OCI-LY3 (cell line): ENCODE results near the gene NDUFAB1.
"Not testable (repeated sequence)": the region's sequence is repeated elsewhere in the genome, so short reads cannot be mapped to it uniquely, and the experiment has no call there.

Experiments used
- EZH2phosphoT487 ChIP-seq: fragments of 200-600 bp; shearing (Covaris generic); IDR thresholded peaks from 2 replicates; pipeline ENCODE4 v1.6.1; 2018; ENCODE audit warnings: antibody characterized with exemption, mixed run types, low read depth
- TF ChIP-seq, protein P1 (sequence below): fragments of 200-600, 300-600 bp; sonication (generic); IDR thresholded peaks from 2 replicates; pipeline ENCODE4 v1.5.1; 2014; ENCODE audit warnings: antibody characterized with exemption, low read length, low read depth

DNA sequence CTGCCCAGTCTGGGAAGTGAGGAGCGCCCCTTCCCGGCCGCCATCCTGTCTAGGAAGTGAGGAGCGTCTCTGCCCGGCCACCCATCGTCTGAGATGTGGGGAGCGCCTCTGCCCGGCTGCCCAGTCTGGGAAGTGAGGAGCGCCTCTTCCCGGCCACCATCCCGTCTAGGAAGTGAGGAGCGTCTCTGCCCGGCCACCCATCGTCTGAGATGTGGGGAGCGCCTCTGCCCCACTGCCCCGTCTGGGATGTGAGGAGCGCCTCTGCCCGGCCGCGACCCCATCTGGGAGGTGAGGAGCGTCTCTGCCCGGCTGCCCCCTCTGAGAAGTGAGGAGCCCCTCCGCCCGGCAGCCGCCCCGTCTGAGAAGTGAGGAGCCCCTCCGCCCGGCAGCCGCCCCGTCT lies 12.8 kb downstream of the NDUFAB1 start:
- TF ChIP-seq, protein P1, sequence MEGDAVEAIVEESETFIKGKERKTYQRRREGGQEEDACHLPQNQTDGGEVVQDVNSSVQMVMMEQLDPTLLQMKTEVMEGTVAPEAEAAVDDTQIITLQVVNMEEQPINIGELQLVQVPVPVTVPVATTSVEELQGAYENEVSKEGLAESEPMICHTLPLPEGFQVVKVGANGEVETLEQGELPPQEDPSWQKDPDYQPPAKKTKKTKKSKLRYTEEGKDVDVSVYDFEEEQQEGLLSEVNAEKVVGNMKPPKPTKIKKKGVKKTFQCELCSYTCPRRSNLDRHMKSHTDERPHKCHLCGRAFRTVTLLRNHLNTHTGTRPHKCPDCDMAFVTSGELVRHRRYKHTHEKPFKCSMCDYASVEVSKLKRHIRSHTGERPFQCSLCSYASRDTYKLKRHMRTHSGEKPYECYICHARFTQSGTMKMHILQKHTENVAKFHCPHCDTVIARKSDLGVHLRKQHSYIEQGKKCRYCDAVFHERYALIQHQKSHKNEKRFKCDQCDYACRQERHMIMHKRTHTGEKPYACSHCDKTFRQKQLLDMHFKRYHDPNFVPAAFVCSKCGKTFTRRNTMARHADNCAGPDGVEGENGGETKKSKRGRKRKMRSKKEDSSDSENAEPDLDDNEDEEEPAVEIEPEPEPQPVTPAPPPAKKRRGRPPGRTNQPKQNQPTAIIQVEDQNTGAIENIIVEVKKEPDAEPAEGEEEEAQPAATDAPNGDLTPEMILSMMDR, result not testable (repeated sequence)
- TF ChIP-seq EZH2phosphoT487, result not testable (repeated sequence)
